ENCODE data around the gene TRIP12. TPM values are rescaled to one million over a fixed set of nuclear protein-coding genes. Genes with fewer than 3 reads are reported as not detected.

The TRIP12 gene
- total and polyA plus RNA-seq, 2 experiments from 2014 or later = 21.5 to 133 TPM

DNA sequence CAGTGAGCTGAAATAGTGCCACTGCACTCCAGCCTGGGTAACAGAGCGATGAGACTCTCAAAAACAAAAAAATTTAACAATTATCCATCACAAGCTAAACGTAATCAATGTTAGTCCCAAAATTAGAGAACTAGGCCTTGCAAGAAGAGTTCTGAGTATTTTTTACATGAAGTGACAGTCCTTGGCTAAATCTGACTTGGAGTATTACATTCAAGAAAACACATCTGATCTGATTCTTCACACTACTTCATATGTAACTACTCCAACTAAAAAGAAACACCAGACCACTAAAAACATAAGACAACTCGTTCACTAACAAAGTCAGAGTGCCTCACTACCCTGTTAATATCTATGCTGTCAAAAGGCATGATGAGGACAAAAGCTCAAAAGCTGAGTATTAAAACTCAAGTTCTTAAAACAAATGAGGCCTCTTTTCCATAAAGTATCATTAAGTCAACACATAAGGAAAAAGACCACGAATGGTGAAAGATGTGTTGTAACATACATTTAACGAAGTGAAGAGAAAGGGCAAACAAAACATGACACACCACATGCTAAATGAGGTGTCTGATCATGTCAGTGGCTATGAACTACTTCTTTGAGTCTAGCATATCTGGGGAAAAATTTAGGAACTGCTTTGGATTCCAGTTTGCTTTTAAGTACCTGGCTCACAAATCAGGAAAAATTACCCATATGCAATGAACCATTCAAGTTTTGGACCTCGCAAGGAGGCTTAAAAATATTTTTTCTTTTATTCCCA, 42.4 kb downstream of the TRIP12 start (continued):
- TF ChIP-seq ETS1 (IDR thresholded peaks at IDR 0.05) = no peak
- TF ChIP-seq REST (IDR thresholded peaks at IDR 0.05; ENCODE audit: unreplicated experiment) = no peak
- no peak for TF ChIP-seq ZNF331 (CRISPR knock-in tag; IDR thresholded peaks at IDR 0.05; ENCODE audit: low read depth)
- no peak for TF ChIP-seq EZH2phosphoT487 (IDR thresholded peaks at IDR 0.05; ENCODE audit: unreplicated experiment)
- no peak for TF ChIP-seq STAT1 (IDR thresholded peaks at IDR 0.05; ENCODE audit: unreplicated experiment)
- TF ChIP-seq NANOG (IDR thresholded peaks at IDR 0.05; ENCODE audit: borderline replicate concordance) = no peak

GRCh38 chr2:229875549-229875948, 46.3 kb downstream of the TRIP12 start:
- H3K27me3 ChIP-seq (ENCODE audit: insufficient read depth) = no peaks in the 10 kb centered on the region
- H4K20me1 ChIP-seq (replicated peaks; ENCODE audit: insufficient read depth) = no peaks in the 10 kb centered on the region; the same call in 1 of the 2 replicates
- no peak overlapping the region for H3K27ac ChIP-seq (ENCODE audit: low read depth)
- H3K4me1 Mint-ChIP-seq = peaks cover 2% of the 10 kb centered on the region; the same call in 1 of the 3 replicates
- H3K9me3 Mint-ChIP-seq = no peaks in the 10 kb centered on the region
- H3K36me3 Mint-ChIP-seq (ENCODE audit: low read depth) = peaks cover 21% of the 10 kb centered on the region
- no peak overlapping the region for H3K4me3 ChIP-seq
- H3K9me2 ChIP-seq (ENCODE audit: insufficient read depth) = no peaks in the 10 kb centered on the region
- H3K4me2 ChIP-seq = no peak overlapping the region
- H3K27ac Mint-ChIP-seq = no peak overlapping the region
- ATAC-seq = no peak
- DNase-seq (ENCODE audit: low spot score) = no peak
- no peaks in the 10 kb centered on the region for H3K4me1 ChIP-seq (ENCODE audit: insufficient read depth)
- H3K36me3 ChIP-seq (ENCODE audit: insufficient read depth) = 0 out of 2 replicates have a peak, but pooled peaks cover 6% of the 10 kb centered on the region
- H3K79me2 ChIP-seq (replicated peaks; ENCODE audit: insufficient read depth) = peaks cover 74% of the 10 kb centered on the region
- no peaks in the 10 kb centered on the region for H3F3A ChIP-seq (replicated peaks; ENCODE audit: low read depth)
- H3K27me3 Mint-ChIP-seq (ENCODE audit: insufficient read depth, low read depth, poor library complexity) = peaks cover 2% of the 10 kb centered on the region
- no peak for TF ChIP-seq ZNF331 (CRISPR knock-in tag; IDR thresholded peaks at IDR 0.05; ENCODE audit: low read depth)
- no peak for TF ChIP-seq EZH2 (IDR thresholded peaks at IDR 0.05; ENCODE audit: low read depth, unreplicated experiment)
- TF ChIP-seq POLR2AphosphoS5 (IDR thresholded peaks at IDR 0.05; ENCODE audit: low read depth) = no peak
- TF ChIP-seq ETS1 (IDR thresholded peaks at IDR 0.05) = no peak
- TF ChIP-seq REST (IDR thresholded peaks at IDR 0.05; ENCODE audit: unreplicated experiment) = no peak
- H2AFZ ChIP-seq = no peak overlapping the region
- no peak overlapping the region for H3K4me3 Mint-ChIP-seq

Data from GM23338 (cell line).